IPS-18c (cell line): ENCODE results near the gene GON4L.
"Not testable (repeated sequence)": the region's sequence is repeated elsewhere in the genome, so short reads cannot be mapped to it uniquely, and the experiment has no call there.

Experiments used
- H3K4me3 ChIP-seq: 2 replicates; pipeline ENCODE4 v1.7.0; 2013; ENCODE audit warnings: low read depth, mild to moderate bottlenecking, low read length, moderate library complexity; ENCODE audit not compliant: insufficient read depth
- H3K9me3 ChIP-seq: one replicate; pipeline ENCODE4 v1.6.1; 2013; ENCODE audit warnings: mild to moderate bottlenecking, low read length, moderate library complexity; ENCODE audit not compliant: control insufficient read depth, insufficient read depth

The GON4L gene

DNA sequence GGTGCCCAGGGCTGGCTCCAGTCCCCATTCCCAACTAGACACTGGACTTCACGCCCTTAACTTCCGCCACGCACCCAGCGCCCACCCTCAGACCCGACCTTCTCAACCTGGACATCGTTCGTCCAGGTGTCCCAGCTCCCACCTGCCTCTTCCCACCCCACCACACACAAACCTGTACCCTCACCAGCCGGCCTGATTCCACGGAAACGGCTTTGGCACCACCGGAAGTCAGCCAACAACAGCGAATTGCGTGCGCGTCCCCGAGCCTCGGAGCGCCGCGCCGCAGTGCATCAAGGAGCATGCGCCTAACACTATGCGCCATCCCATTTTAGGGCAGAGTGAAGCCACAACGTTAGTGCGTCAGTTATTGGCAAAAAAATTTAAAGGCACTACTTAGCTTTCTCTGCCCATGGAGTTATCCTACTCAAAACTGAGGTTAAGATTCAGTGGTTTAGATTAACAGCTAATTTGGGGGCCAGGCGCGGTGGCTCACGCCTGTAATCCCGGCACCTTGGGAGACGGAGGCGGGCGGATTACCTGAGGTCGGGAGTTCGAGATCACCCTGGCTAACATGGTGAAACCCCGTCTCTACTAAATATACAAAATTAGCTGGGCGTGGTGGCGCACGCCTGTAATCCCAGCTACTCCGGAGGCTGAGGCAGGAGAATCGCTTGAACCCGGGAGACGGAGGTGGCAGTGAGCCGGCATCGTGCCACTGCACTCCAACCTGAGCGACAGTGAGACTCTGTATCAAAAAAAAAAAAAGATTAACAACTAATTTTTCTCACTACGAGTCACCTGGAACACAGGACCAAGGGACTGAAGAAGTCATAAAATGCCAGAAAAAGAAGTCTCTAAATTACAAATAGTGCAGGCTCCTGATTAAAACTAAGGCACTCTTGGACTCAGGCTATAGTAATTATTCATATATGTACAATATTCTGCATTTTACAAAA lies at the start of gene GON4L:
GON4L (minus strand) TSS at position 240 of the 956 bp plus-strand sequence. CDS start 3,434 bp downstream, outside the sequence.
- H3K4me3 ChIP-seq: peak within 1 kb of the TSS; percentile 90
- H3K9me3 ChIP-seq: no peaks in the 10 kb centered on the region

DNA sequence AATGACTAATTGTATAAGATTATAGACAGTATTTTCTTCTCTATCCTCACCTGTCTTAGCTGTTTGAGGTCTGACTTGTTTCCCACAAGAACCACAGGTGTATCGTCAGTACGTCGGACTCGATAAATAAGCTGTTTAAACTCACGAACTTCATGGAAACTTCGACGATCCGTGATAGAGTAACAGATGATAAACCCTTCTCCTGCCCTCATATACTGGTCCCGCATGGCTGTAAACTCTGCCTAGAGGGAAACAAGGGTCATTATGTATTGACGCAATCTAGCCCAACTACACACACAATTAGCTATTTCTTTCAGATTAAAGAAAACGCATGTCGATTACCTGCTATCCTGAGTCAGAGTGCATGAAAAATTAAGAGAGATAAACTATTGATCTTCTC lies 47.2 kb upstream of the GON4L start:
- H3K9me3 ChIP-seq: no peaks in the 10 kb centered on the region
- H3K4me3 ChIP-seq: no peak overlapping the region

DNA sequence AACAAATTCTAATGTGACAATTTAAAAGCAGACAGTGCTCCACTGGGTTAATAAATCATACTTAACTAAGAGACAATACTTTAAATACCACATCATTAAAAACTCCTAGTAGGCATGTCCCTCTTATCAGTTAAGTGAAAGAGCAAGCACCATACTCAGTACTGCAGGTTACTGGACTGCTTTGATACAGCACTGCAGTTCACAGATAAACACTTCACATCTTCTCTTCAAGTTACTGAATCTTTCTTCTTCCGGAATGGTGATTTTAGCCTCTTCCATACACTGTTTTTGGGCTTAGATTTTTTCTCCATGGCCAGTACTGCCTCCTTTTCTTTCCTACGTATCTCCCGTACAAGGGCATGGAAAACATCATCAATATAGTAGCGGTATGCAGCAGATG lies 43.1 kb upstream of the GON4L start:
- H3K9me3 ChIP-seq: no peaks in the 10 kb centered on the region
- H3K4me3 ChIP-seq: no peak overlapping the region

DNA sequence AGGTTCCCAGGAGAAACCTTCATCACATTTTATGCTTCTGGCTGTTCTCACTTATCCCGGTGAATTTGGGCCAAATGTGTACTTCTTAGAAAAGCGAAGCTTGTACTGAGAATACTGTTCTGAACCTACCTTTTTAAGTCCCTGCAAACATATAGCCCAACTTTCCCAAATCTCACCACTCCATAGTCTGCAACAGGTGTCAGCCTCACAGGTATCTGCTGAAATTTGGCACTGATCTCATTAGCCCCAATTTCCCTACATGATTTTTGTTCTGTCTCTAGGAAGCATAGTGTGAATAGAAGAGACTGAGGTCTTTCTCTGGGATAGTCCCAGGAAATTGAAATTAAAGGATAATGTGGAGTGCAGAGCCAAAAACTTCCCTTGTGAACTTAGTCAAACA lies 42.7 kb upstream of the GON4L start:
- H3K9me3 ChIP-seq: no peaks in the 10 kb centered on the region
- no peak overlapping the region for H3K4me3 ChIP-seq

GRCh38 chr1:155898888-155899287 lies 41.9 kb upstream of the GON4L start:
- H3K9me3 ChIP-seq: no peaks in the 10 kb centered on the region

DNA sequence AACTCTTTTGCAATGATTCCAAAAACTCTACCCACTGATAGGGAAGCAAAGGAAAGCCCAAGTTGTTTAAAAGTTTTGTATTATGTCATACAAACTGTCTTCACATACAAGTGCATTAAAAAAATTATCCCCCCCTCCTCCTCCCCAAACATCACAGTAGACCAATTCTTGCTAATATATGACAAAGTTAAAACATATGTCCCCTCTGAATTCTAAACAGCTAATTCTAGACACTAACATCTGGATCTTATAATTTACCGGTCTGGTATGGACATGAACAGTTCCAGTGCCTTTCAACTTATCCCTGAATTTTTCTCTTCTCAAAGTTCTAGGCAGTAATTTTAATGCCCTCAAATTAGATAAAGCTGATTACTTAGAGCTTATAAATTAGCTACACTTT lies 40.7 kb upstream of the GON4L start:
- no peaks in the 10 kb centered on the region for H3K9me3 ChIP-seq
- H3K4me3 ChIP-seq: no peak overlapping the region

More at GRCh38 chr1:155898888-155899287, 41.9 kb upstream of the GON4L start:
- H3K4me3 ChIP-seq: no peak overlapping the region

GRCh38 chr1:155896476-155896875 lies 39.5 kb upstream of the GON4L start:
- not testable (repeated sequence) for H3K4me3 ChIP-seq

GRCh38 chr1:155895617-155896016 lies 38.6 kb upstream of the GON4L start:
- not testable (repeated sequence) for H3K9me3 ChIP-seq, H3K4me3 ChIP-seq

More at GRCh38 chr1:155896476-155896875, 39.5 kb upstream of the GON4L start:
- H3K9me3 ChIP-seq: not testable (repeated sequence)

- Histone ChIP-seq H3K9me3 (no peaks in the 10 kb centered on the region), H3K4me3 (no peak overlapping the region)
Observed at GRCh38 chr1:155893389-155894142, 36.6 kb upstream of the GON4L start.

DNA sequence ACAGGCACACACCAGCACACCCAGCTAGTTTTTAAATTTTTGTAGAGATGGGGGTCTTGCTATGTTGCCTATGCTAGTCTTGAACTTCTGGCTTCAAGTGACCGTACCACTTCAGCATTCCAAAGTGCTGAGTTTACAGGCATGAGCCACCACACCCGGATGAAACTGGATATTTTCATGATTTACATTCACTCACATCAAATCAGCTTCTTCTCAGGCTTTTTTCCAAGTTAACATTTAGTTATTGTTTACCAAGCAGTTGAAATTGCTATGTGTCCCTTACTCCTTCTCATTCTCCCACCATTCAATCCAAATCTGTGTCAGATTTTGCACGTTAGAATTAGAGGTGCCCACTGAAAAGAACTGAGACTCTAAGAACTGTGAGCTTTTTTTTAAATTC lies 35.8 kb upstream of the GON4L start:
- Histone ChIP-seq H3K4me3 (no peak overlapping the region), H3K9me3 (no peaks in the 10 kb centered on the region)

DNA sequence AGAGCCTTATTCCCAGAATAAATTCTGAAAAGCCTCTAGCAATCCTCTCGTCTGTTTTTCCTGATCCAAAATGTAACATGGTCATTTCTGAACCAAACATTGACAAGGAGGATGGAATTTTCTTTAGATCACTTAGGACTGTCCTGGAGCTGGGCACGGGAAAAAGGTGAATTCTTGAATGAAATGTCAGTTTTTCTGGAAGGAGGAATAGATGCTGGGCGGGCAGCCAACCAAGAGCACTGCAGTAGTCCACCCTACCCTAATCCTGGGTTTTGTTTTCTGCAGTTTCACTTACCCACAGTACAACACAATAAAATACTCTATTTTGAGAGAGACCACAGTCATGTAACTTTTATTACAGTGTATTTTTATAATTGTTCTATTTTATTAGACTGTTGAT lies 33.2 kb upstream of the GON4L start:
- Histone ChIP-seq H3K4me3 (no peak overlapping the region), H3K9me3 (no peaks in the 10 kb centered on the region)

- H3K4me3 ChIP-seq: no peak overlapping the region
- no peaks in the 10 kb centered on the region for H3K9me3 ChIP-seq
Observed at GRCh38 chr1:155889566-155889965, 32.6 kb upstream of the GON4L start.

DNA sequence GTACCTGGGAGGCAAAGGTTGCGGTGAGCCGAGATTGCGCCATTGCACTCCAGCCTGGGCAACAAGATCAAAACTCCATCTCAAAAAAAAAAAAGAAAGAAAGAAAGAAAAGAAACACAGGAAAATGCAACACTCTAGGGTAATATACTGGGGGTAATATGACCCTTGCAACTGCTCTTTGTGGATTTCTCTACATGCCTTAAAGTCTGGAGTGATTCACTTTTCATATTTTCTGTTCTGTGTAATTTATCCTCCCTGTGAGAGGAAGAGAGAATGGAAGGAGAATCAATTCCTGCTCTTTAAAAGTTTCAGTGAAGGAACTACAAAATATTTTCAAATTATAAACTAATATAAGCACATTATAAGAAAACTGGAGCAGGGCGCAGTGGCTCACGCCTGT lies 31.5 kb upstream of the GON4L start:
- no peak overlapping the region for H3K4me3 ChIP-seq
- no peaks in the 10 kb centered on the region for H3K9me3 ChIP-seq

DNA sequence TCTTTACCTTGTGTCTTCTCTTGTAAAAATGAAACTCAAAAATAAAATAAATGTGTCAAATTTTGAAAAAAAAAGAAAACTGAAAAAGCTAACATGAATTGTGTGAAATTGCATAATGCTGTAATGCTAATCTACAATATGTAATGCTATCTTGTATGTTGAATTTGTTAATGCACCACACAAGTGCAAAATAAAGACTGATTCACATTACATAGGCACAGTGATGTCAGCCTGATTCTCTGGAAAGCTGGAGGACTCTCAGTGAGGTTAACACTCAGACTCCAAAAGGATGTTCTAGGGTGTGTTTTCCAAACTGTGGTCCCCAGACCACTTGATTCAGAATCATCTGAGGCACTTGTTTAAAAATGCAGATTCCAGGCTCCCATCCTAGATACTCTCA lies 28.0 kb upstream of the GON4L start:
- Histone ChIP-seq H3K4me3 (no peak overlapping the region), H3K9me3 (no peaks in the 10 kb centered on the region)

GRCh38 chr1:155884031-155884960 lies 27.3 kb upstream of the GON4L start:
- Histone ChIP-seq H3K4me3 (no peak overlapping the region), H3K9me3 (no peaks in the 10 kb centered on the region)

- no peaks in the 10 kb centered on the region for H3K9me3 ChIP-seq
- no peak overlapping the region for H3K4me3 ChIP-seq
Observed at GRCh38 chr1:155882766-155883165, 25.8 kb upstream of the GON4L start.

GRCh38 chr1:155882235-155882634 lies 25.2 kb upstream of the GON4L start:
- Histone ChIP-seq H3K4me3 (no peak overlapping the region), H3K9me3 (no peaks in the 10 kb centered on the region)
